AG09309 (cell line): Measurements from ENCODE around the gene DNALI1.
"Not testable (repeated sequence)": the region's sequence is repeated elsewhere in the genome, so short reads cannot be mapped to it uniquely, and the experiment has no call there.

Experiments used
- DNase-seq: peaks from one replicate; pipeline ENCODE4 v3.0.0-alpha.2; 2010; ENCODE audit warnings: low read depth
- H3K4me3 ChIP-seq: 2 replicates; pipeline ENCODE4 v1.5.1; 2011; ENCODE audit warnings: mild to moderate bottlenecking, low read depth, low read length, moderate library complexity; ENCODE audit not compliant: control insufficient read depth
- TF ChIP-seq, protein P1 (sequence below): IDR thresholded peaks from 2 replicates; pipeline ENCODE4 v1.5.1; 2011; ENCODE audit warnings: mild to moderate bottlenecking, low read depth, low read length, inconsistent platforms; ENCODE audit not compliant: insufficient read depth, control insufficient read depth; ENCODE audit errors: missing control alignments

Gene DNALI1

GRCh38 chr1:37574834-37575480 is 18.2 kb downstream of the DNALI1 start:
- no peak overlapping the region for H3K4me3 ChIP-seq
- TF ChIP-seq, protein P1, sequence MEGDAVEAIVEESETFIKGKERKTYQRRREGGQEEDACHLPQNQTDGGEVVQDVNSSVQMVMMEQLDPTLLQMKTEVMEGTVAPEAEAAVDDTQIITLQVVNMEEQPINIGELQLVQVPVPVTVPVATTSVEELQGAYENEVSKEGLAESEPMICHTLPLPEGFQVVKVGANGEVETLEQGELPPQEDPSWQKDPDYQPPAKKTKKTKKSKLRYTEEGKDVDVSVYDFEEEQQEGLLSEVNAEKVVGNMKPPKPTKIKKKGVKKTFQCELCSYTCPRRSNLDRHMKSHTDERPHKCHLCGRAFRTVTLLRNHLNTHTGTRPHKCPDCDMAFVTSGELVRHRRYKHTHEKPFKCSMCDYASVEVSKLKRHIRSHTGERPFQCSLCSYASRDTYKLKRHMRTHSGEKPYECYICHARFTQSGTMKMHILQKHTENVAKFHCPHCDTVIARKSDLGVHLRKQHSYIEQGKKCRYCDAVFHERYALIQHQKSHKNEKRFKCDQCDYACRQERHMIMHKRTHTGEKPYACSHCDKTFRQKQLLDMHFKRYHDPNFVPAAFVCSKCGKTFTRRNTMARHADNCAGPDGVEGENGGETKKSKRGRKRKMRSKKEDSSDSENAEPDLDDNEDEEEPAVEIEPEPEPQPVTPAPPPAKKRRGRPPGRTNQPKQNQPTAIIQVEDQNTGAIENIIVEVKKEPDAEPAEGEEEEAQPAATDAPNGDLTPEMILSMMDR = no peak
- DNase-seq = peak; percentile 71

GRCh38 chr1:37575692-37576091 is 19.0 kb downstream of the DNALI1 start:
- TF ChIP-seq, protein P1 = no peak
- no peak overlapping the region for H3K4me3 ChIP-seq
- DNase-seq = no peak

DNA sequence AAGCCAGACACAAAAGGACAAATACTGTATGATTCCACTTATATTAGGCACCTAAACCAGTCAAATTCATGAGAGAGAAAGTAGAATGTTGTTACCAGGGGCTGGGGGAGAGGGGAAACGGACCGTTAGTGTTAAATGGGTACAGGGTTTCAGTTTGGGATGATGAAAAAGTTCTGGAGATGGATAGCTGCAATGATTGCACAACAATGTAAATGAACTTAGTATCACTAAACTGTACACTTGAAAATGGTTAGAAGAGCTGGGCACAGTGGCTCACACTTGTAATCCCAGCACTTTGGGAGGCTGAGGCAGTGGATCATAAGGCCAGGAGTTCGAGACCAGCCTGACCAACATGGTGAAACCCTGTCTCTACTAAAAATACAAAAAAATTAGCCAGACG is 27.8 kb downstream of the DNALI1 start:
- H3K4me3 ChIP-seq = not testable (repeated sequence)

DNA sequence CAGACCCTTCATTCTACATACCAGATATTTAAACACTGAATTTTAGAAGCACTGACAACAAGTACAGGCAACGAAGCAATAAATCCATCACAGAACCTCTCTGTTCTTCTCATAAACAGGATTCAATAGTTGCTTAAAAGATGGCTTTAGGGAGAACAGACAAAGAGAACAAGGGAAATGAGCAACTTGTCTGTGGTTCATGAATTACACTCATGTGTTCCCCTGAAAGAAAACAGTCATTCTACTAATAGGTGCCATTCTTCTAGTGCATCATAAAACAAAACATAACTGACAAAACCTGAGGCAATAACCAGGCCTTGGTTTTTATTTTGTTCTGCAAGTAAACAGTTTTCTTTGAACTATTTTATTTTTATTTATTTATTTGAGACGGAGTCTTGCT is 32.2 kb downstream of the DNALI1 start:
- TF ChIP-seq, protein P1 = no peak
- no peak for DNase-seq
- no peak overlapping the region for H3K4me3 ChIP-seq

More for the DNA sequence above, 27.8 kb downstream of the DNALI1 start:
- DNase-seq = not testable (repeated sequence)

DNA sequence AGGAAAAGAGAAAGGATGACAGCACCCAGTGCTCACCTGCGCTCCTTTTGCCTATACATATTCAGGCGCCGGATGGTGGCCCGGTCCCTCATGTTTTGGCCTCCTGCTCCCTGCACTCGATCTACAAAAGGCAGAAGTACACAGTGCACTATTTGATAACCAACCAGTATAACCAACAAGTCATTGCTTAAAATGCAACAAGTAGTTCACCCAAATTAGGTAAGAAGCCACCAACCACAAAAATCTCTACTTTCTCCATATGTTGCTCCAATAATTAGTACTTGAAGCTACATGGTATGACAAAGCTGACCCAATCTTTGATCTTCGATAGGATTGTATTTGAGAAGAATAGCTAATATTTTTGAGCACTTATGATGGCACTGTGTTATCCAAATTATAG is 37.0 kb downstream of the DNALI1 start:
- TF ChIP-seq, protein P1 = no peak
- no peak overlapping the region for H3K4me3 ChIP-seq
- DNase-seq = no peak

- peak; percentile 73 for DNase-seq
- TF ChIP-seq, protein P1 = no peak
- peak within 1 kb of the TSS; percentile 94 for H3K4me3 ChIP-seq
Measured at GRCh38 chr1:37595440-37596181, 38.9 kb downstream of the DNALI1 start, which contains the start of gene GNL2. Gene GNL2 (minus strand): TSS chr1:37595937. CDS start chr1:37595822, 115 bp downstream.

DNA sequence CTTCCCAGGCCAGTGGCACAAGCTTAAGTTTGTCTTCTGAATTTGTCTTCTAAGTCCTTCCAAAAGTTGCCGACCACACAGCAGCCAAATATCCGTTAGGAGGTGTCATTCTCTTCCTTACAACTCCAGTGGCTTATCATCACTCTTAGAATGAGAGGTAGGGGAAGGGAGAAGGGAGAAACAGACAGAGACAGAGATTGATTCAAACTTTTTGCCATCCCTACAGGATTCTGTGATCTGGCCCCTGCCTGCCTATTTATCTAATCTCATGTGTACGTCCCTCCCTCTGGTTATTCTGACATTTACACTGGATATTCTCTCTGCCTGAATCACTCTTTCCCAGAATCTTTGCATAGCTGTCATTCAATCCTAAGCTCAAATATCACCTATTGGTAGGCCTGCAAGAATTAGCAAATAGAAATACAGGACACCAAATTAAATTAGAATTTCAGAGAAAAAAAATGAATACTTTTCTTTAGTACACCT is 39.5 kb downstream of the DNALI1 start:
- no peak for DNase-seq
- H3K4me3 ChIP-seq = peak overlapping the region; percentile 94
- TF ChIP-seq, protein P1 = no peak
